HEK293 (cell line): ENCODE measurements around the gene IFNL1.
A peak's percentile ranks its signal among the peaks of the same experiment; 100 is the strongest.

Source experiments
- ATF2 ChIP-seq: fragments of 450-650 bp; formaldehyde crosslinking; IDR thresholded peaks from 2 replicates; pipeline ENCODE4 v1.5.1; 2016; ENCODE audit warnings: missing biosample characterization, missing genetic modification characterization, low read depth
- BCL11B ChIP-seq: fragments of 450-650 bp; formaldehyde crosslinking; IDR thresholded peaks from 2 replicates; pipeline ENCODE4 v1.5.1; 2016; ENCODE audit warnings: low read depth, missing biosample characterization, missing genetic modification characterization
- BCL6B ChIP-seq: fragments of 450-650 bp; formaldehyde crosslinking; IDR thresholded peaks from 2 replicates; pipeline ENCODE4 v1.5.1; 2017; ENCODE audit warnings: missing biosample characterization, missing genetic modification characterization
- GLI4 ChIP-seq: fragments of 450-650 bp; formaldehyde crosslinking; IDR thresholded peaks from 2 replicates; pipeline ENCODE4 v1.5.1; 2016; ENCODE audit warnings: missing biosample characterization, missing genetic modification characterization
- HIC1 ChIP-seq: fragments of 450-650 bp; formaldehyde crosslinking; IDR thresholded peaks from 2 replicates; pipeline ENCODE4 v1.5.1; 2016; ENCODE audit warnings: missing biosample characterization, missing genetic modification characterization
- HOXC10 ChIP-seq: sonication (generic); formaldehyde crosslinking; IDR thresholded peaks from 2 replicates; pipeline ENCODE4 v1.8.1; 2023; ENCODE audit warnings: mild to moderate bottlenecking, missing genetic modification reagents
- KLF16 ChIP-seq: fragments of 450-650 bp; formaldehyde crosslinking; IDR thresholded peaks from 2 replicates; pipeline ENCODE4 v1.5.1; 2017; ENCODE audit warnings: missing biosample characterization, missing genetic modification characterization
- PATZ1 ChIP-seq: fragments of 450-650 bp; formaldehyde crosslinking; IDR thresholded peaks from 2 replicates; pipeline ENCODE4 v1.5.1; 2016; ENCODE audit warnings: missing biosample characterization, missing genetic modification characterization
- ZBTB44 ChIP-seq: fragments of 450-650 bp; IDR thresholded peaks from 2 replicates; pipeline ENCODE4 v1.5.1; 2018; ENCODE audit warnings: missing biosample characterization, mild to moderate bottlenecking, missing genetic modification characterization
- ZBTB6 ChIP-seq: fragments of 450-650 bp; formaldehyde crosslinking; IDR thresholded peaks from 2 replicates; pipeline ENCODE4 v1.5.1; 2017; ENCODE audit warnings: missing biosample characterization, missing genetic modification characterization
- ZBTB8A ChIP-seq: fragments of 450-650 bp; formaldehyde crosslinking; IDR thresholded peaks from 2 replicates; pipeline ENCODE4 v1.5.1; 2016; ENCODE audit warnings: missing biosample characterization, missing genetic modification characterization
- ZFP37 ChIP-seq: fragments of 450-650 bp; formaldehyde crosslinking; IDR thresholded peaks from 2 replicates; pipeline ENCODE4 v1.5.1; 2016; ENCODE audit warnings: missing biosample characterization, missing genetic modification characterization
- ZFP69B ChIP-seq: fragments of 450-650 bp; formaldehyde crosslinking; IDR thresholded peaks from 2 replicates; pipeline ENCODE4 v1.5.1; 2016; ENCODE audit warnings: missing biosample characterization, missing genetic modification characterization
- ZNF184 ChIP-seq: fragments of 450-650 bp; IDR thresholded peaks from 2 replicates; pipeline ENCODE4 v1.5.1; 2018; ENCODE audit warnings: missing biosample characterization, mild to moderate bottlenecking, missing genetic modification characterization
- ZNF274 ChIP-seq, 2 experiments: fragments of 200-500 bp in 1 of 2; fragments of 450-650 bp in 1 of 2; sonication (Bioruptor generic) in 1 of 2; formaldehyde crosslinking in 1 of 2; IDR thresholded peaks; 2 replicates each; pipeline versions ENCODE4 v1.5.1 to v1.6.1; 2014 to 2016; ENCODE audit warnings: borderline replicate concordance in 1 of 2, inconsistent platforms in 1 of 2, low read length in 1 of 2, missing biosample characterization in 1 of 2, missing genetic modification characterization in 1 of 2
- ZNF311 ChIP-seq: fragments of 450-650 bp; formaldehyde crosslinking; IDR thresholded peaks from 2 replicates; pipeline ENCODE4 v1.5.1; 2017; ENCODE audit warnings: missing biosample characterization, missing genetic modification characterization, borderline replicate concordance
- ZNF335 ChIP-seq: fragments of 450-650 bp; formaldehyde crosslinking; conservative IDR thresholded peaks from 2 replicates; pipeline ENCODE4 v1.5.1; 2016; ENCODE audit warnings: missing biosample characterization, missing genetic modification characterization
- ZNF354C ChIP-seq: fragments of 450-650 bp; formaldehyde crosslinking; IDR thresholded peaks from 2 replicates; pipeline ENCODE4 v1.5.1; 2016; ENCODE audit warnings: missing biosample characterization, missing genetic modification characterization, low read depth, borderline replicate concordance
- ZNF544 ChIP-seq: fragments of 450-650 bp; formaldehyde crosslinking; IDR thresholded peaks from 2 replicates; pipeline ENCODE4 v1.5.0; 2017; ENCODE audit warnings: missing biosample characterization, missing genetic modification characterization
- ZNF600 ChIP-seq: fragments of 450-650 bp; formaldehyde crosslinking; IDR thresholded peaks from 2 replicates; pipeline ENCODE4 v1.5.1; 2016; ENCODE audit warnings: missing biosample characterization, missing genetic modification characterization
- ZNF629 ChIP-seq: fragments of 450-650 bp; formaldehyde crosslinking; IDR thresholded peaks from 2 replicates; pipeline ENCODE4 v1.5.1; 2017; ENCODE audit warnings: missing biosample characterization, missing genetic modification characterization
- ZNF645 ChIP-seq: fragments of 450-650 bp; formaldehyde crosslinking; IDR thresholded peaks from 2 replicates; pipeline ENCODE4; 2016; ENCODE audit warnings: missing biosample characterization, missing genetic modification characterization
- ZNF692 ChIP-seq: fragments of 450-650 bp; formaldehyde crosslinking; IDR thresholded peaks from 2 replicates; pipeline ENCODE4 v1.5.1; 2016; ENCODE audit warnings: missing biosample characterization, missing genetic modification characterization
- ZNF768 ChIP-seq: fragments of 450-650 bp; formaldehyde crosslinking; IDR thresholded peaks from 2 replicates; pipeline ENCODE4 v1.5.1; 2018; ENCODE audit warnings: missing biosample characterization, mild to moderate bottlenecking, missing genetic modification characterization
- ZNF791 ChIP-seq: fragments of 450-650 bp; formaldehyde crosslinking; IDR thresholded peaks from 2 replicates; pipeline ENCODE4 v1.5.1; 2016; ENCODE audit warnings: missing biosample characterization, missing genetic modification characterization
- ZNF837 ChIP-seq: fragments of 450-650 bp; formaldehyde crosslinking; IDR thresholded peaks from 2 replicates; pipeline ENCODE4 v1.5.1; 2016; ENCODE audit warnings: missing biosample characterization, missing genetic modification characterization

Gene IFNL1

GRCh38 chr19:39319098-39319891 lies 23.1 kb downstream of the IFNL1 start (continued):
- TF ChIP-seq HIC1 (tag by site-specific recombination) (no peak), ZFP69B (tag by site-specific recombination) (no peak; the same call in 1 of the 2 replicates), ZNF837 (peak; percentile 15; the same call in 1 of the 2 replicates), ZNF791 (0 out of 2 replicates have a peak, but pooled peaks have one; percentile 27), ZBTB44 (no peak), ZBTB6 (no peak), ZFP37 (tag by site-specific recombination) (no peak), ZNF184 (tag by site-specific recombination) (no peak), ZNF274 (IDR thresholded peaks at IDR 0.05; ENCODE audit: low read length) (no peak), ZNF274 (tag by site-specific recombination; IDR thresholded peaks at IDR 0.05; ENCODE audit: borderline replicate concordance) (no peak), BCL11B (no peak; the same call in 1 of the 2 replicates), ZNF600 (tag by site-specific recombination) (no peak), ZNF544 (tag by site-specific recombination) (no peak), ZNF354C (tag by site-specific recombination) (no peak), ZNF311 (no peak), ZNF645 (tag by site-specific recombination) (no peak; the same call in 1 of the 2 replicates), ZBTB8A (no peak), ZNF335 (tag by site-specific recombination) (no peak), ATF2 (tag by site-specific recombination) (no peak), ZNF768 (no peak), KLF16 (no peak), ZNF692 (no peak; the same call in 1 of the 2 replicates), PATZ1 (tag by site-specific recombination) (no peak; the same call in 1 of the 2 replicates), HOXC10 (CRISPR knock-in tag) (no peak), GLI4 (tag by site-specific recombination) (no peak), BCL6B (no peak), ZNF629 (tag by site-specific recombination) (no peak)
